Neural cell (in vitro differentiated cells): ENCODE results near the gene NTRK2.

Experiments
- CTCF ChIP-seq: fragments of 450-650 bp; IDR thresholded peaks from 2 replicates; pipeline ENCODE4 v1.5.1; 2014; ENCODE audit warnings: antibody characterized with exemption, mild to moderate bottlenecking, moderate library complexity; ENCODE audit not compliant: poor library complexity, severe bottlenecking
- EP300 ChIP-seq: fragments of 450-650 bp; conservative IDR thresholded peaks from 2 replicates; pipeline ENCODE4 v1.6.1; 2014; ENCODE audit warnings: antibody characterized with exemption, mild to moderate bottlenecking, moderate library complexity; ENCODE audit not compliant: poor library complexity, severe bottlenecking
- EZH2 ChIP-seq: fragments of 200-600, 300-800 bp; shearing (Covaris generic), sonication (generic); IDR thresholded peaks from 2 replicates; pipeline ENCODE4 v1.6.1; 2014; ENCODE audit warnings: antibody characterized with exemption, low read length, borderline replicate concordance, mild to moderate bottlenecking; ENCODE audit not compliant: insufficient read depth, poor library complexity, severe bottlenecking
- MXI1 ChIP-seq: fragments of 450-650 bp; conservative IDR thresholded peaks from 2 replicates; pipeline ENCODE4 v1.6.1; 2014; ENCODE audit warnings: antibody characterized with exemption, mild to moderate bottlenecking; ENCODE audit not compliant: poor library complexity, severe bottlenecking
- POLR2AphosphoS5 ChIP-seq: IDR thresholded peaks from 2 replicates; pipeline ENCODE4 v1.6.1; 2012
- RAD21 ChIP-seq: fragments of 450-650 bp; conservative IDR thresholded peaks from 2 replicates; pipeline ENCODE4 v1.6.1; 2014; ENCODE audit warnings: antibody characterized with exemption, mild to moderate bottlenecking, moderate library complexity
- REST ChIP-seq: IDR thresholded peaks from 2 replicates; pipeline ENCODE4 v1.6.1; 2012; ENCODE audit warnings: borderline replicate concordance
- SMC3 ChIP-seq: fragments of 450-650 bp; conservative IDR thresholded peaks from 2 replicates; pipeline ENCODE4 v1.6.1; 2014; ENCODE audit warnings: antibody characterized with exemption, mild to moderate bottlenecking, moderate library complexity; ENCODE audit not compliant: poor library complexity

DNA sequence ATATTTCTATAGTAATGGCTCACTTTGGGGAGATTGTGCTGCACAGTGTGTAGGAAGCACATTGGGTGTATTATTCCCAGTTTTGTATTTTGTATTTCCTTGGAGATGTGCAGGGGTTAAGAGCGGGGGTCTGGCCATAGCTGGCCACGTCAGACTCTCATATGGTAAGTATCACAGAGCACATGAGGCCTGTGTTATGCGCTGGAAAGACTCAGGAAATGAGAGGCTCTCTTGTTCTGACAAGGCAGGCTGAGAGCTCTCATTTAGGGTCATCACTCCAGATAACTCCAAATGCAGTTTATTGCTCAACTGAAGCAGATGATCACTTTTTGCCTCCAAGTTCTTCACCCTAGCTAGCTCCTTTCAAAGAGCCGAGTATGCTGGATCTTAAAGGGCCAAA lies 205.7 kb downstream of the NTRK2 start:
- no peak for TF ChIP-seq CTCF
- no peak for TF ChIP-seq EP300
- no peak for TF ChIP-seq REST
- TF ChIP-seq POLR2AphosphoS5, result no peak
- TF ChIP-seq RAD21, result no peak
- no peak for TF ChIP-seq MXI1
- no peak for TF ChIP-seq EZH2
- TF ChIP-seq SMC3, result no peak
